CD4-positive, alpha-beta T cell treated with Interleukin-4 for 1 hour (primary cell): ENCODE data around the gene CDK16.
"Not testable (repeated sequence)": the region's sequence is repeated elsewhere in the genome, so short reads cannot be mapped to it uniquely, and the experiment has no call there.

Experiments
- DNase-seq, 2 donors: peaks; one replicate each; pipeline ENCODE4 v3.0.0-alpha.2; 2020 to 2022

Gene CDK16

DNA sequence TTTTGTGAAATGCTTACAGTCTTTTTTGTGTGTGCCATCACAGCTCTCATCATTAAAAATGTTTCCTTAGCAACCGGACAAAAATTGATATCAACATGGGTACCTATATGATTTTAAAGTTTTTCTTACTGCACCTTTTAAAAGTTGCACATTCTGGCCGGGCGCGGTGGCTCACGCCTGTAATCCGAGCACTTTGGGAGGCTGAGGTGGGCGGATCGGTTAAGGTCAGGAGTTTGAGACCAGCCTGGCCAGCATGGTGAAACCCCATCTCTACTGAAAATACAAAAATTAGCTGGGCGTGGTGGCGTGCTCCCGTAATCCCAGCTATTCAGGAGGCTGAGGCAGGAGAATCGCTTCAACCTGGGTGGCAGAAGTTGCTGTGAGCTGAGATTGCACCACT is 39.1 kb downstream of the CDK16 start:
- DNase-seq = not testable (repeated sequence)

DNA sequence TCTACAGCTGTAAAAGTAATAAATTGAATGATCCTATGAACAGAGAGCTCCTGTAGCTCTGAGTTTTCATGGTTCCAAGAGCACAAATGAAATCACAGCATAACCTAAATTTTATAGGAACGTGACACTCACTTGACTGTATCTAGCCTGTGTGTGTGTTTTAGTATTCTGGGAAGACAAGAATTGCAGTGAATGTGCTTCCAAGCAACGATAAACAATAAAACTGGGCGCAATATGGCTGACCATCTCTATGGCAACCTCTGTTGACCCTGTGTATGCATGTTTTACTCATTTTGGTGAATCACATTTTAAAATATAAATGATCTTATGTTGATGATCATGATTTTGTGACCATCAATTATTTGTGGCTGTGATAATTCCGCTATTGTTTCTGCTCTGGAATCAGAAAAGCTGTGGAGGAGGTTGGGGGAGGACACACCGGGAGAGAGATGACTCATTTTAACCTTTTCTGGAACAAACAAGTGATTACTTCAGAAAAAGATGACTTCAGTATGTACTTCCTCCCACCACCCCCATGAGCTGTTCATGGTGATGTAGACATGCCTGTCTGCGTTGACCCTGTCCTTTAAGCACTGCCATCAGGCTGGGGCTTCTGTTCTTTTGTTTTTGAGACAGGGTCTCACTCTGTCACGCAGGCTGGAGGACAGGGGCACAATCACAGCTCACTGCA is 46.1 kb downstream of the CDK16 start:
- DNase-seq = no peak

DNA sequence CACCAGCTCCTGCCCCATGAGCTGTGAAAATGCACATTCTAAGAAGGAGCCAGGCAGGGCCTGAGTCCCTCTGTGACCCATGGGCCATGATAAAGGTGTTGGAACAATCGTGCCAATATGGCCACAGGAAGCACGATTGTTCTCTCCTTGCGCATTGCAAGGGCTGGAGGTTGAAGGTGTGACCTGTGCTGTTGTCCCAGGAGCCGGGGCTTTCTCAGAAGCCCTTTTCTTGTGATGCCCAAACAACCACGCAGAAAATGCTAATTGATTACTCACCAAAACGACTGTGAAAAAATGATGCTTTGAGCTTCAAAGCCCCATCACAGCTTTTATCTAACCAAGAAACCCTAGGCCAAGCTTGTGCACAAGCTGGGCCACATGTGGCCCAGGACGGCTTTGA is 48.2 kb downstream of the CDK16 start:
- no peak for DNase-seq

DNA sequence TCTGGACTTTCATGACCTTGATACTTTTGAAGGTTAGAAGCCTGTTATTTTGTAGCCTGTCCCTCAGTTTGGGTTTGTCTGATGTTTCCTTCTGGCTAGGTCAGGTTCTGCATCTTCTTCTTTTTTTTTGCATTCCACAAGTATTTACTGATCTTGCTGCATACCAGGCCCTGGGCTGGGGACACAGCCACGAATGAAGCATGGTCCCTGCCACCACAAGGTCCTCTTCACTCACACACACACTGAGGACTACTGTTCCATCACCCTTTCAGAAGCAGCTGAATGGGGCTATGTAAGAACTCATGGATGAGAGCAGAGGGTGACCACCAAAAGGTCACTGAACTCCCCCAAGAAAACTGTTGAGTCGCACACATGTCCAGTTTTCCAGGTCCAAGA is 53.5 kb downstream of the CDK16 start:
- no peak for DNase-seq

DNA sequence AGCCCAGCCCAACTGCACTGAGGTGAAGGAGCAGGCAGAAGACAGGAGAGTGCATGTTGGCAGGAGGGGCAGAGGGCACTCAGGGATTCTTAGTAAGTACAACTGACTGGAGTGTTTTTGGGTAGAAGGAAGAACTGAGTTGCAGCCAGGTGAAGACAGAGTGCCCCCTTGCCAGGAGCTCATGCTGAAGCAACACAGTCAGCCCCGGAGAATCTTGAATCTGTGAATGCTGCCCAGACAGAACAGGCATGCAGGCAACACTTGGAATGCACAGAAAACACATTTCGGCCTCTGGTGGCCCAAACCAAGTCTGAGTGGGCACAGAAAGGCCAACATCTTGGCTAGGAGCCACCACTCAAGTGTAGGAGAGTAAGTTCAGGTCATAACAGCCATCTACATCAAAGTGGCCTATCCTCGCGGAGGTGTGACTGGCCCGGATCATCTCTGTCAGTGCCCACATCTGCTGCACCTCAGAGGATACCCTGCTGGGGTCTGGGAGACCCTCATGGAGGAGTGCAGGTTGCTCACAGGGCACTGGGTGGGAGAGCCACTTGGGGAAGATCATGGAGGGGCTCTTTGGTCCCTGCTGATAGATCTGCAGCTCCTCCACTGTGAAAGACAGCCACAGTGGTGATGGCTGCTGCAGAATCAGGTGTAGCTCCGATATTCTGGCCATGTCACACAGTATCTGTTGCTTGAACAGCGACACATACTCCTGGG is 54.7 kb downstream of the CDK16 start:
- no peak for DNase-seq

DNA sequence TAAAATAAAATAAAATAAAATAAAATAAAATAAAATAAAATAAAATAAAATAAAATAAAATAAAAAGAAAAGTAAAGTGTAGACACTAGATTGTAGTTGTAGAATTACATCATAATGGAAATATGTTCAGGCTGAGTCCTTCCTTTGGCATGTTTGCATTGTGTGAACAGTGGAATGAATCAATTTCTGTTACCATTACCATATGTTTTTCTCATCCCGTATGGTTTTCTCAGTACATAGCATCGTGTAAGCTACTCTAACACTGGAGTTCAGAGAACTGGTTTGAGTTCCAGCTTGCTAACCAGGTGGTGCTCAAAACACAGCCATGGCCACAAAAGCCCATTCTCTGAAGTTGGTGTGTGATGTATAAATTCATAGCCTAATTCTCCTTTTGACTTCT is 60.2 kb downstream of the CDK16 start:
- no peak for DNase-seq
